Measurements from ENCODE around the gene LIPH. TPM values are rescaled to one million over a fixed set of nuclear protein-coding genes. Genes with fewer than 3 reads are reported as not detected.

LIPH gene
- total RNA-seq, 4 donors from 2014 or later, result 0.06 to 0.34 TPM; not detected in 2

DNA sequence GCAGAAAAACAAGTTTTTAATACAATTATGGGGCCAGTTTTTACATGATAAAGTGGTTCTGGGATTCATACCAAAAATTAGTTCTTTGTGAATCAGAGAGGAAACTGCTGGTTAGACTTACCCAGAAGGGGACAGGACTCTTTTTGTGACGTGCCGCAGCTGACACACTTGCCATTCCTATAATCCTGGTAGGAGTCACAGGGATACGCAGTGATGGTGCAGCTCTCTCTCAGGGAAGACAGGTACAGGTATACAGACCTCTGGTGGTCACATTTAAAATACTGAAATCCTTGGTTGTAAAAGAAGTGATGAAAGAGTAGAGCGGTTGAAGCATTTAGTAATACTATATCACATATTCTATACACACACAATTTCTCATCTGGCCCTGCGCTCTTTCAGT, 33.4 kb downstream of the LIPH start:
- no peak for TF ChIP-seq EP300 (IDR thresholded peaks at IDR 0.05)
- TF ChIP-seq POLR2AphosphoS5 (IDR thresholded peaks at IDR 0.05), result no peak
- TF ChIP-seq POLR2A (IDR thresholded peaks at IDR 0.05; ENCODE audit: low read depth), result no peak
- TF ChIP-seq CTCF (IDR thresholded peaks at IDR 0.05), result no peak
- no peak overlapping the region for H3K27ac ChIP-seq (replicated peaks in 1 of 4)
- 73% methylated on average over 5 of the region's 5 CpGs for WGBS

GRCh38 chr3:185517387-185518130, 34.8 kb downstream of the LIPH start:
- H3K9me3 ChIP-seq, result no peaks in the 10 kb centered on the region
- DNase-seq (ENCODE audit: extremely low spot score), result no peak
- H3K36me3 ChIP-seq, result no peaks in the 10 kb centered on the region
- H3K27ac ChIP-seq (replicated peaks in 1 of 4), result no peak overlapping the region
- TF ChIP-seq POLR2AphosphoS5 (IDR thresholded peaks at IDR 0.05) (no peak), CTCF (IDR thresholded peaks at IDR 0.05) (no peak), POLR2A (IDR thresholded peaks at IDR 0.05; ENCODE audit: low read depth) (no peak), EP300 (IDR thresholded peaks at IDR 0.05) (no peak)
- H3K27me3 ChIP-seq, result peaks cover 0 to 28% (median 0%) of the 10 kb centered on the region in 4 donors
- H3K4me1 ChIP-seq, result no peaks in the 10 kb centered on the region
- intact Hi-C loops (cut with DNase I), result no loop called here
- WGBS, result 72% methylated on average over 2 of the region's 2 CpGs
- H3K4me3 ChIP-seq, result no peak overlapping the region

More for the DNA sequence above, 33.4 kb downstream of the LIPH start:
- Histone ChIP-seq H3K36me3 (no peaks in the 10 kb centered on the region), H3K9me3 (no peaks in the 10 kb centered on the region), H3K4me1 (no peaks in the 10 kb centered on the region), H3K27me3 (peaks cover 0 to 34% (median 0%) of the 10 kb centered on the region in 4 donors), H3K4me3 (no peak overlapping the region)
- DNase-seq (ENCODE audit: extremely low spot score), result no peak
- intact Hi-C loops (cut with DNase I), result no loop called here

DNA sequence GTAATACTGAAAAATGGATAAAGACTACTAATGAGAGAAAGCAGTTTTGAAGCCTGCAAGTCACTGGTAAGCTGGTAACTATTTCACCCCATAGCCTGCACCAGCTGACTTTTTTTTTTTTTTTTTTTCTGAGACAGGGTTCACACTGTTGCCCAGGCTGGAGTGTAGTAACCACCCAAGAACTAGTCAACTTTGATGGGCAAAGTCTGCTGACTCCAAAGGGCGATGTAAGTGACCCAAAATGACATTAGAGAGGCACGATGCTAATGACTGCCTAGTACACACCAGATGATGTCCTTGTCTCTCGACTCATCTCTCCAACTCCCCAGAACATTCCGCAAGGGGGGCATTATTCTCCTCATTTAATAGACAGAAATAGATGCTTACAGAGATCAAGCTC, 40.7 kb downstream of the LIPH start:
- Histone ChIP-seq H3K4me3 (no peak overlapping the region), H3K27ac (replicated peaks in 1 of 4) (no peak overlapping the region), H3K9me3 (no peaks in the 10 kb centered on the region), H3K27me3 (peaks cover 0 to 13% (median 0%) of the 10 kb centered on the region in 4 donors), H3K36me3 (no peaks in the 10 kb centered on the region), H3K4me1 (no peaks in the 10 kb centered on the region)
- intact Hi-C loops (cut with DNase I), result no loop called here
- no peak for DNase-seq (ENCODE audit: extremely low spot score)
- TF ChIP-seq POLR2AphosphoS5 (IDR thresholded peaks at IDR 0.05), result no peak
- no peak for TF ChIP-seq CTCF (IDR thresholded peaks at IDR 0.05)
- no peak for TF ChIP-seq POLR2A (IDR thresholded peaks at IDR 0.05; ENCODE audit: low read depth)
- TF ChIP-seq EP300 (IDR thresholded peaks at IDR 0.05), result no peak
- 89% methylated on average over 4 of the region's 4 CpGs for WGBS

- Histone ChIP-seq H3K36me3 (no peaks in the 10 kb centered on the region), H3K27ac (replicated peaks in 1 of 4) (no peak overlapping the region), H3K4me1 (peaks cover 0 to 2% (median 0%) of the 10 kb centered on the region in 4 donors), H3K27me3 (peaks cover 0 to 3% (median 0%) of the 10 kb centered on the region in 4 donors), H3K4me3 (no peak overlapping the region), H3K9me3 (no peaks in the 10 kb centered on the region)
- intact Hi-C loops (cut with DNase I), result no loop called here
- TF ChIP-seq EP300 (IDR thresholded peaks at IDR 0.05) (no peak), POLR2AphosphoS5 (IDR thresholded peaks at IDR 0.05) (no peak), CTCF (IDR thresholded peaks at IDR 0.05) (no peak), POLR2A (IDR thresholded peaks at IDR 0.05; ENCODE audit: low read depth) (no peak)
- no peak for DNase-seq (ENCODE audit: extremely low spot score)
- WGBS, result 76% methylated on average over 16 of the region's 19 CpGs
Observed at GRCh38 chr3:185508335-185508991, 43.9 kb downstream of the LIPH start.

All from esophagus muscularis mucosa (tissue), 4 donors.